ENCODE measurements around the gene ANTXR1. TPM values are rescaled to one million over a fixed set of nuclear protein-coding genes. Genes with fewer than 3 reads are reported as not detected.

Gene ANTXR1
- total RNA-seq, 1 donor from 2014 or later = 61.1 TPM

- peaks cover 99% of the 10 kb centered on the region for H3K27me3 Mint-ChIP-seq (ENCODE audit: low read depth)
- no peak overlapping the region for H3K4me3 Mint-ChIP-seq
- H3K36me3 Mint-ChIP-seq (ENCODE audit: low read depth) = peaks cover 13% of the 10 kb centered on the region
- H3K9me3 Mint-ChIP-seq = no peaks in the 10 kb centered on the region
- no peak overlapping the region for H3K27ac Mint-ChIP-seq (ENCODE audit: unreplicated experiment)
- TF ChIP-seq CTCF (conservative IDR thresholded peaks at IDR 0.05) = no peak
- no peak for DNase-seq (ENCODE audit: low read depth, low spot score)
- no peaks in the 10 kb centered on the region for H3K4me1 Mint-ChIP-seq
Observed at GRCh38 chr2:69222953-69223658, 210.1 kb downstream of the ANTXR1 start.

- TF ChIP-seq CTCF (conservative IDR thresholded peaks at IDR 0.05) = no peak
- no peak for DNase-seq (ENCODE audit: low read depth, low spot score)
- Mint-ChIP-seq H3K36me3 (ENCODE audit: low read depth) (peaks cover 13% of the 10 kb centered on the region), H3K27ac (ENCODE audit: unreplicated experiment) (no peak overlapping the region), H3K9me3 (no peaks in the 10 kb centered on the region), H3K4me1 (no peaks in the 10 kb centered on the region), H3K27me3 (ENCODE audit: low read depth) (peaks cover 98% of the 10 kb centered on the region), H3K4me3 (no peak overlapping the region)
Observed at GRCh38 chr2:69223759-69224511, 211.0 kb downstream of the ANTXR1 start.

GRCh38 chr2:69224512-69224837, 211.5 kb downstream of the ANTXR1 start:
- H3K9me3 Mint-ChIP-seq = no peaks in the 10 kb centered on the region
- H3K27ac Mint-ChIP-seq (ENCODE audit: unreplicated experiment) = no peak overlapping the region
- no peaks in the 10 kb centered on the region for H3K4me1 Mint-ChIP-seq
- no peak for DNase-seq (ENCODE audit: low read depth, low spot score)
- H3K4me3 Mint-ChIP-seq = no peak overlapping the region
- peaks cover 13% of the 10 kb centered on the region for H3K36me3 Mint-ChIP-seq (ENCODE audit: low read depth)
- peaks cover 94% of the 10 kb centered on the region for H3K27me3 Mint-ChIP-seq (ENCODE audit: low read depth)
- TF ChIP-seq CTCF (conservative IDR thresholded peaks at IDR 0.05) = no peak

GRCh38 chr2:69225933-69226332, 213.0 kb downstream of the ANTXR1 start:
- no peak for TF ChIP-seq CTCF (conservative IDR thresholded peaks at IDR 0.05)

GRCh38 chr2:69226903-69227302, 213.9 kb downstream of the ANTXR1 start:
- peaks cover 86% of the 10 kb centered on the region for H3K27me3 Mint-ChIP-seq (ENCODE audit: low read depth)
- no peaks in the 10 kb centered on the region for H3K9me3 Mint-ChIP-seq
- no peak for TF ChIP-seq CTCF (conservative IDR thresholded peaks at IDR 0.05)
- H3K27ac Mint-ChIP-seq (ENCODE audit: unreplicated experiment) = no peak overlapping the region
- no peak for DNase-seq (ENCODE audit: low read depth, low spot score)
- no peak overlapping the region for H3K4me3 Mint-ChIP-seq
- H3K36me3 Mint-ChIP-seq (ENCODE audit: low read depth) = peaks cover 22% of the 10 kb centered on the region
- H3K4me1 Mint-ChIP-seq = no peaks in the 10 kb centered on the region

More at GRCh38 chr2:69225933-69226332, 213.0 kb downstream of the ANTXR1 start:
- no peak overlapping the region for H3K4me3 Mint-ChIP-seq
- peaks cover 88% of the 10 kb centered on the region for H3K27me3 Mint-ChIP-seq (ENCODE audit: low read depth)
- H3K27ac Mint-ChIP-seq (ENCODE audit: unreplicated experiment) = no peak overlapping the region
- H3K4me1 Mint-ChIP-seq = no peaks in the 10 kb centered on the region
- DNase-seq (ENCODE audit: low read depth, low spot score) = no peak
- H3K9me3 Mint-ChIP-seq = no peaks in the 10 kb centered on the region
- H3K36me3 Mint-ChIP-seq (ENCODE audit: low read depth) = peaks cover 19% of the 10 kb centered on the region

Measured in neural crest cell (in vitro differentiated cells).